Vagina (tissue), 2 donors: ENCODE data around the gene NXPH2.

ENCODE experiments used
- POLR2A ChIP-seq, 2 donors: fragments of 450-650 bp; IDR thresholded peaks; one replicate each; pipeline ENCODE4 v1.6.1; 2017; ENCODE audit warnings: antibody characterized with exemption in 2 of 2, mild to moderate bottlenecking in 2 of 2, moderate library complexity in 2 of 2
- POLR2AphosphoS5 ChIP-seq, 2 donors: sonication (generic); formaldehyde crosslinking; IDR thresholded peaks; one replicate each; pipeline ENCODE4 v1.9.0; 2017; ENCODE audit warnings: antibody characterized with exemption in 2 of 2, mild to moderate bottlenecking in 2 of 2, low read depth in 1 of 2; ENCODE audit not compliant: insufficient read depth in 1 of 2
- TF ChIP-seq, protein P1 (sequence below), 3 experiments: fragments of 450-650 bp in 2 of 3; fragments of 200-600 bp in 1 of 3; sonication (generic) in 1 of 3; IDR thresholded peaks; one replicate each; pipeline ENCODE4 v1.5.1; 2017 to 2019; ENCODE audit warnings: antibody characterized with exemption in 3 of 3, mild to moderate bottlenecking in 2 of 3, moderate library complexity in 2 of 3

DNA sequence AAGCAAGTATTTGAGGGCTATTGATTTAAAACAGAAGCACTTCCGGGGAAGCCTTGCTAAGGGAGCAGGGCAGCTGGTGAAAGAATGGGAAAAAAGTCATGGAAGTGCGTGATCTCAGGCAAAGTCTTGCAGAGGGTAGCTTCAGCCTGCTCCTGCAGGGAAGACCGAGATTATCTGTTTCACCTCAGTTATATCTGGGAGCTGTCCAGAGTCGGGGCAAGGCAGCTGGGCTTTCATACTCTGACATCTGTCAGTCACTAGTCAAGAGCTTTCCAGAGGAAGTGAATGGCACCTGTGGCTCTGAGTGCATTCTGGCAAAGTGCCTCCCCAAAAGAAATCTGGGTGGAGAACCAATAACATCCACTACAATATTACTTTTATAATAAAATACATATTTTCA, 8.7 kb downstream of the NXPH2 start:
- TF ChIP-seq, protein P1, sequence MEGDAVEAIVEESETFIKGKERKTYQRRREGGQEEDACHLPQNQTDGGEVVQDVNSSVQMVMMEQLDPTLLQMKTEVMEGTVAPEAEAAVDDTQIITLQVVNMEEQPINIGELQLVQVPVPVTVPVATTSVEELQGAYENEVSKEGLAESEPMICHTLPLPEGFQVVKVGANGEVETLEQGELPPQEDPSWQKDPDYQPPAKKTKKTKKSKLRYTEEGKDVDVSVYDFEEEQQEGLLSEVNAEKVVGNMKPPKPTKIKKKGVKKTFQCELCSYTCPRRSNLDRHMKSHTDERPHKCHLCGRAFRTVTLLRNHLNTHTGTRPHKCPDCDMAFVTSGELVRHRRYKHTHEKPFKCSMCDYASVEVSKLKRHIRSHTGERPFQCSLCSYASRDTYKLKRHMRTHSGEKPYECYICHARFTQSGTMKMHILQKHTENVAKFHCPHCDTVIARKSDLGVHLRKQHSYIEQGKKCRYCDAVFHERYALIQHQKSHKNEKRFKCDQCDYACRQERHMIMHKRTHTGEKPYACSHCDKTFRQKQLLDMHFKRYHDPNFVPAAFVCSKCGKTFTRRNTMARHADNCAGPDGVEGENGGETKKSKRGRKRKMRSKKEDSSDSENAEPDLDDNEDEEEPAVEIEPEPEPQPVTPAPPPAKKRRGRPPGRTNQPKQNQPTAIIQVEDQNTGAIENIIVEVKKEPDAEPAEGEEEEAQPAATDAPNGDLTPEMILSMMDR (IDR thresholded peaks at IDR 0.05): no peak
- TF ChIP-seq POLR2A (IDR thresholded peaks at IDR 0.05): no peak
- no peak for TF ChIP-seq POLR2AphosphoS5 (IDR thresholded peaks at IDR 0.05; ENCODE audit: insufficient read depth in 1 of 2, low read depth in 1 of 2)
